ENCODE measurements around the gene FAM227B.

DNA sequence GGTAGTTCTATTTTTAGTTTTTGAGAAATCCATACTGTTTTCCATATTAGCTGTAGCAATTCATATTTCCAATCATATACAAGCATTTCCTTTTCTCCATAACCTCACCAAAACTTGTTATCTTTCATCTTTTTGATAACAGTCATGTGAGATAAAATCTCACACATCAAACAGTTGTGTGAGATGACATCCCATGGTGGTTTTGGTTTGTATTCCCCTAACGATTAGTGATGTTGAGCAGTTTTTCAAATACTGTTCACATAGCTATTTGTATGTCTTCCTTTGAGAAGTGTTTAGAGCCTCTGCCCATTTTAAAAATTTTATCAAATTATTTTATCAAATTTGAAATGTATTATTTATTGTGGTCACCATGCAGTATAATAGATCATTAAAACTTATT is 50.4 kb downstream of the FAM227B start:
- no peak for TF ChIP-seq ELF4 (IDR thresholded peaks at IDR 0.05)
- TF ChIP-seq HDGF (IDR thresholded peaks at IDR 0.05; ENCODE audit: borderline replicate concordance): no peak
- TF ChIP-seq SP1 (IDR thresholded peaks at IDR 0.05): no peak
- TF ChIP-seq L3MBTL2 (conservative IDR thresholded peaks at IDR 0.05): no peak
- no peak for TF ChIP-seq FOXM1 (IDR thresholded peaks at IDR 0.05; ENCODE audit: borderline replicate concordance)
- TF ChIP-seq FOXK2 (IDR thresholded peaks at IDR 0.05): no peak
- no peak for TF ChIP-seq FOXA1 (IDR thresholded peaks at IDR 0.05)
